DOHH2 (cell line): ENCODE data around the gene NRM.

Source experiments
- H3F3A ChIP-seq: fragments of 200-600 bp; sonication (generic), shearing (Covaris generic); 2 replicates; pipeline ENCODE4 v1.6.0; 2016; ENCODE audit warnings: antibody characterized with exemption, mild to moderate bottlenecking; ENCODE audit not compliant: control insufficient read depth, insufficient read depth
- H3K27ac ChIP-seq: fragments of 200-600 bp; sonication (generic); 2 replicates; pipeline ENCODE4 v1.5.1; 2014; ENCODE audit warnings: low read depth, mild to moderate bottlenecking, low read length, moderate library complexity
- H3K27me3 ChIP-seq: fragments of 200-600 bp; sonication (generic); 2 replicates; pipeline ENCODE4 v1.6.1; 2014; ENCODE audit warnings: mild to moderate bottlenecking, low read length, mixed read lengths; ENCODE audit not compliant: control insufficient read depth
- H3K36me3 ChIP-seq: fragments of 200-600 bp; sonication (generic); 2 replicates; pipeline ENCODE4 v1.6.1; 2014; ENCODE audit warnings: mild to moderate bottlenecking, low read length, moderate library complexity, mixed read lengths; ENCODE audit not compliant: control insufficient read depth
- H3K4me1 ChIP-seq: fragments of 200-600 bp; sonication (generic); 2 replicates; pipeline ENCODE4 v1.6.1; 2014; ENCODE audit warnings: mild to moderate bottlenecking, low read length, mixed read lengths; ENCODE audit not compliant: control insufficient read depth
- H3K4me2 ChIP-seq: fragments of 200-600 bp; sonication (generic); 2 replicates; pipeline ENCODE4 v1.6.0; 2014; ENCODE audit warnings: mild to moderate bottlenecking, low read length, moderate library complexity
- H3K4me3 ChIP-seq: fragments of 200-600 bp; sonication (generic); 2 replicates; pipeline ENCODE4 v1.5.1; 2014; ENCODE audit warnings: mild to moderate bottlenecking, low read length, mixed read lengths
- H3K79me2 ChIP-seq: fragments of 200-600 bp; sonication (generic); 2 replicates; pipeline ENCODE4 v1.6.1; 2014; ENCODE audit warnings: mild to moderate bottlenecking, low read length, mixed read lengths; ENCODE audit not compliant: control insufficient read depth
- H3K9me2 ChIP-seq: fragments of 200-600 bp; sonication (generic); replicated peaks from 2 replicates; pipeline ENCODE4 v1.6.1; 2014; ENCODE audit warnings: mild to moderate bottlenecking, low read length, mixed read lengths; ENCODE audit not compliant: control insufficient read depth
- H3K9me3 ChIP-seq: fragments of 200-600 bp; sonication (generic); 2 replicates; pipeline ENCODE4 v1.6.1; 2014; ENCODE audit warnings: antibody characterized with exemption, low read length, mixed read lengths; ENCODE audit not compliant: control insufficient read depth, insufficient read depth
- H4K20me1 ChIP-seq: fragments of 200-600 bp; sonication (generic); 2 replicates; pipeline ENCODE4 v1.6.0; 2014; ENCODE audit warnings: low read depth, mild to moderate bottlenecking, antibody characterized with exemption, low read length, moderate library complexity; ENCODE audit not compliant: control insufficient read depth, insufficient read depth
- CTCF ChIP-seq: fragments of 200-600 bp; sonication (generic); IDR thresholded peaks from one replicate; pipeline ENCODE4 v1.5.1; 2014; ENCODE audit warnings: antibody characterized with exemption, mild to moderate bottlenecking, low read depth, low read length; ENCODE audit not compliant: poor library complexity, severe bottlenecking
- EZH2phosphoT487 ChIP-seq: fragments of 200-600 bp; sonication (generic); IDR thresholded peaks from 2 replicates; pipeline ENCODE4 v1.6.1; 2017; ENCODE audit warnings: borderline replicate concordance, mild to moderate bottlenecking, antibody characterized with exemption, low read length, moderate library complexity, mixed read lengths

NRM gene

GRCh38 chr6:30654798-30655742 lies 35.7 kb downstream of the NRM start:
- H3K9me3 ChIP-seq = no peaks in the 10 kb centered on the region
- TF ChIP-seq CTCF = no peak
- TF ChIP-seq EZH2phosphoT487 = no peak
- H3K27me3 ChIP-seq = no peaks in the 10 kb centered on the region
- H3K27ac ChIP-seq = no peak overlapping the region
- H3F3A ChIP-seq = peaks cover 7% of the 10 kb centered on the region; the same call in 1 of the 2 replicates
- no peaks in the 10 kb centered on the region for H4K20me1 ChIP-seq
- H3K4me1 ChIP-seq = no peaks in the 10 kb centered on the region
- no peak overlapping the region for H3K4me3 ChIP-seq
- no peaks in the 10 kb centered on the region for H3K9me2 ChIP-seq
- H3K79me2 ChIP-seq = no peaks in the 10 kb centered on the region
- H3K36me3 ChIP-seq = peaks cover 80% of the 10 kb centered on the region
- H3K4me2 ChIP-seq = no peak overlapping the region

GRCh38 chr6:30651143-30651542 lies 39.6 kb downstream of the NRM start:
- no peak overlapping the region for H3K4me3 ChIP-seq
- TF ChIP-seq CTCF (no peak), EZH2phosphoT487 (no peak)
- H3K4me2 ChIP-seq = no peak overlapping the region
- H4K20me1 ChIP-seq = no peaks in the 10 kb centered on the region
- peaks cover 7% of the 10 kb centered on the region; the same call in 1 of the 2 replicates for H3F3A ChIP-seq
- peaks cover 31% of the 10 kb centered on the region for H3K79me2 ChIP-seq
- peaks cover 11% of the 10 kb centered on the region for H3K4me1 ChIP-seq
- no peak overlapping the region for H3K27ac ChIP-seq
- H3K9me3 ChIP-seq = no peaks in the 10 kb centered on the region
- H3K36me3 ChIP-seq = peaks cover 58% of the 10 kb centered on the region
- H3K9me2 ChIP-seq = no peaks in the 10 kb centered on the region
- H3K27me3 ChIP-seq = no peaks in the 10 kb centered on the region

- no peaks in the 10 kb centered on the region for H3K9me2 ChIP-seq
- TF ChIP-seq EZH2phosphoT487 (no peak), CTCF (no peak)
- no peaks in the 10 kb centered on the region for H4K20me1 ChIP-seq
- H3K4me3 ChIP-seq = peak overlapping the region; percentile 91
- H3K27me3 ChIP-seq = no peaks in the 10 kb centered on the region
- H3K9me3 ChIP-seq = no peaks in the 10 kb centered on the region
- peaks cover 2% of the 10 kb centered on the region; the same call in 1 of the 2 replicates for H3F3A ChIP-seq
- H3K36me3 ChIP-seq = peaks cover 39% of the 10 kb centered on the region
- peak overlapping the region; percentile 74 for H3K27ac ChIP-seq
- H3K79me2 ChIP-seq = peaks cover 37% of the 10 kb centered on the region
- peaks cover 15% of the 10 kb centered on the region for H3K4me1 ChIP-seq
- peak overlapping the region; percentile 70 for H3K4me2 ChIP-seq
Observed at GRCh38 chr6:30647242-30648116, 43.3 kb downstream of the NRM start.
